ENCODE data around the gene ADAMTS1. TPM values are rescaled to one million over a fixed set of nuclear protein-coding genes. Genes with fewer than 3 reads are reported as not detected.

Gene ADAMTS1
- total RNA-seq, 1 experiment from 2014 or later, result 33.1 TPM

Other genes with a start within 250 kb of the ADAMTS1 start
- 2.4 and 3.1 TPM in 2 replicates for gene ADAMTS5, start 121.7 kb upstream of the ADAMTS1 start, total RNA-seq (2014; rRNA removed; shearing (Covaris generic))

Data from Daoy (cell line).